H1 (cell line): ENCODE results near the gene ARMC9. TPM values are rescaled to one million over a fixed set of nuclear protein-coding genes. Genes with fewer than 3 reads are reported as not detected.

Experiments used
- CHD1 ChIP-seq: IDR thresholded peaks from 2 replicates; pipeline ENCODE4 v1.6.1; 2012; ENCODE audit warnings: low read depth, low read length, improper control_type of control experiment
- KDM5A ChIP-seq: fragments of 200-600 bp; IDR thresholded peaks from 2 replicates; pipeline ENCODE4 v1.7.1; 2012; ENCODE audit warnings: mild to moderate bottlenecking, low read length, inconsistent platforms, mixed read lengths
- POU5F1 ChIP-seq: IDR thresholded peaks from 2 replicates; pipeline ENCODE4 v1.6.1; 2011; ENCODE audit warnings: low read depth, mild to moderate bottlenecking, low read length, moderate library complexity
- RBBP5 ChIP-seq: IDR thresholded peaks from 2 replicates; pipeline ENCODE4 v1.7.1; 2012; ENCODE audit warnings: low read depth, mild to moderate bottlenecking, inconsistent platforms, low read length, moderate library complexity, borderline replicate concordance
- SP1 ChIP-seq: IDR thresholded peaks from 2 replicates; pipeline ENCODE4 v1.6.1; 2011; ENCODE audit warnings: low read depth, low read length
- SUZ12 ChIP-seq: fragments of 200-600 bp; sonication (generic); IDR thresholded peaks from 2 replicates; pipeline ENCODE4 v1.6.1; 2012; ENCODE audit warnings: mild to moderate bottlenecking, inconsistent platforms, low read length, moderate library complexity, mixed read lengths
- TAF1 ChIP-seq: IDR thresholded peaks from 2 replicates; pipeline ENCODE4 v1.6.1; 2011; ENCODE audit warnings: mild to moderate bottlenecking, low read depth, low read length
- TBP ChIP-seq: IDR thresholded peaks from 2 replicates; pipeline ENCODE4 v1.6.1; 2011; ENCODE audit warnings: low read depth, low read length, improper control_type of control experiment
- YY1 ChIP-seq: IDR thresholded peaks from 2 replicates; pipeline ENCODE4 v1.6.1; 2011; ENCODE audit warnings: low read depth, mild to moderate bottlenecking, low read length
- ZNF274 ChIP-seq: IDR thresholded peaks from 2 replicates; pipeline ENCODE4 v1.7.0; 2012; ENCODE audit warnings: low read length, borderline replicate concordance; ENCODE audit errors: extremely low read depth
- polyA plus RNA-seq, 7 experiments: library from polyadenylated mRNA; depleted of rRNA in 3 of 7; stranded (reverse) in 5 of 7; unstranded in 2 of 7; fragments of >200 nt in 5 of 7; fragments of 200-250 nt in 2 of 7; gene quantifications; 1 replicate in 5 of 7; 2 replicates in 1 of 7; 4 replicates in 1 of 7; pipeline versions ENCODE4 v1.2.1 to v1.2.3, GENCODE V29; 2011 to 2013; ENCODE audit warnings: missing spikeins in 2 of 7, mixed read lengths in 2 of 7
- total RNA-seq: library from RNA; stranded (reverse); fragmentation: NEBNext Ultra II Directional; extraction: Animal tissue kit (Norgen Biotek cat#: 25700); gene quantifications from 2 replicates; pipeline ENCODE4 v1.2.1, GENCODE V29; 2021
- TF ChIP-seq, protein P1 (sequence below), 3 experiments: IDR thresholded peaks; 1 replicate in 2 of 3; 2 replicates in 1 of 3; pipeline versions ENCODE4 v1.5.1 to v1.6.1; 2011; ENCODE audit warnings: low read length in 3 of 3, mild to moderate bottlenecking in 3 of 3, inconsistent platforms in 2 of 3, low read depth in 1 of 3, moderate library complexity in 1 of 3; ENCODE audit not compliant: insufficient read depth in 1 of 3; ENCODE audit errors: control extremely low read depth in 1 of 3
- TF ChIP-seq, protein P2 (sequence below): IDR thresholded peaks from 2 replicates; pipeline ENCODE4 v1.6.1; 2011; ENCODE audit warnings: low read depth, mild to moderate bottlenecking, low read length; ENCODE audit not compliant: insufficient read depth

ARMC9 gene
- total and polyA plus RNA-seq, 2 of the 8 experiments (the other 6 are each of a cell fraction or from before 2014, with no cell fraction given): 23.2 to 36.1 TPM

DNA sequence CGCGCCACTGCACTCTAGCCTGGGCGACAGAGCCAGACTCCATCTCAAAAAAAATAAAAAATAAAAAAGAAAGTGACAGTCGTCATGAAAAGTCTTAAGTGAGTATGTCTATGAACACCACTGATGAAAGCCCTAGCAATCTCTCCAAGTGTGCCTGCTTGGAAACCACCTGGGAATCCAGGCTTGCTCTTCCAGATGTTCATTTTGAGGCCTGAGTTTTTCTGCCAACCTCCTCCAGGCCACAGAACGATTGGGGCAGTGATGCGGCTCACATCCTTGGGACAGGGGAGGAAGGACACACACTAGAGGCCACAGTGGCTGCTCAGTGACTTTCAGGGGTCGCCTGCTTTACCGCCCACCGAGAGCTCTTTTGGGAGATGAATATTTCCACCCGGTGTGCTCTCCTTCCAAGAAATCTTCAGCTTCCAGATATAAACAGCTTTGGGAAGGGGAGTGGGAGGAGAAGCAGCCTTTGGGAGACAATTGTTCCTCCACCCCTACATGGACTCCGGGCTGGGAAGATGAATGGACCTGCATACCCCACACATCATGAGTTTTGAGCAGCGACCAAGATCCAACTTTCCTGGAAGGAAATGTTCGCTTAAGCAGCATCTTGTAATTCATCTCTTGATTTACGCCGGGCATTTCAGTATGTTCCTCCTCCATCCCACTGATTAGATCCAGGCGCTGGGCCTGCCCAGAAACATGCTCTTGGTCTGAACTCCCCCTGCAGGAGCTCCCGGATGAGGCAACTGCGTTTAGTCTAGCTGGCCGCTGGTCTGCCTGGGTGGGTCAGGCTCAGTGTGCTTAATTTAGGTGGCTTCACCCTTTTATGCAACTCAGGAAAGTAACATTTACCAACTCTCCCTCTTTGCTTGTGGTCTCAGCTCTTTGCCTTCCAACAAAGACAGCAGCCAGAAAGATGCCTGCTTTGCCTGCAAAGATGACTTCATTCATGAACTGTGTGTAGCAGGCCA, 6.2 kb upstream of the ARMC9 start (continued):
- TF ChIP-seq, protein P1, sequence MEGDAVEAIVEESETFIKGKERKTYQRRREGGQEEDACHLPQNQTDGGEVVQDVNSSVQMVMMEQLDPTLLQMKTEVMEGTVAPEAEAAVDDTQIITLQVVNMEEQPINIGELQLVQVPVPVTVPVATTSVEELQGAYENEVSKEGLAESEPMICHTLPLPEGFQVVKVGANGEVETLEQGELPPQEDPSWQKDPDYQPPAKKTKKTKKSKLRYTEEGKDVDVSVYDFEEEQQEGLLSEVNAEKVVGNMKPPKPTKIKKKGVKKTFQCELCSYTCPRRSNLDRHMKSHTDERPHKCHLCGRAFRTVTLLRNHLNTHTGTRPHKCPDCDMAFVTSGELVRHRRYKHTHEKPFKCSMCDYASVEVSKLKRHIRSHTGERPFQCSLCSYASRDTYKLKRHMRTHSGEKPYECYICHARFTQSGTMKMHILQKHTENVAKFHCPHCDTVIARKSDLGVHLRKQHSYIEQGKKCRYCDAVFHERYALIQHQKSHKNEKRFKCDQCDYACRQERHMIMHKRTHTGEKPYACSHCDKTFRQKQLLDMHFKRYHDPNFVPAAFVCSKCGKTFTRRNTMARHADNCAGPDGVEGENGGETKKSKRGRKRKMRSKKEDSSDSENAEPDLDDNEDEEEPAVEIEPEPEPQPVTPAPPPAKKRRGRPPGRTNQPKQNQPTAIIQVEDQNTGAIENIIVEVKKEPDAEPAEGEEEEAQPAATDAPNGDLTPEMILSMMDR (IDR thresholded peaks at IDR 0.05; ENCODE audit: control extremely low read depth in 1 of 3, insufficient read depth in 1 of 3, low read depth in 1 of 3, low read length in 3 of 3): peak; percentile 75 to 85 (median 81)
- TF ChIP-seq CHD1 (no peak), RBBP5 (no peak), TAF1 (no peak), TBP (no peak), SP1 (no peak), YY1 (no peak), SUZ12 (no peak), ZNF274 (no peak), KDM5A (no peak), POU5F1 (no peak)
- TF ChIP-seq, protein P2, sequence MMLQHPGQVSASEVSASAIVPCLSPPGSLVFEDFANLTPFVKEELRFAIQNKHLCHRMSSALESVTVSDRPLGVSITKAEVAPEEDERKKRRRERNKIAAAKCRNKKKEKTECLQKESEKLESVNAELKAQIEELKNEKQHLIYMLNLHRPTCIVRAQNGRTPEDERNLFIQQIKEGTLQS: no peak
